ENCODE data around the gene TNFRSF4. TPM values are rescaled to one million over a fixed set of nuclear protein-coding genes. Genes with fewer than 3 reads are reported as not detected.
"Not testable (repeated sequence)": the region's sequence is repeated elsewhere in the genome, so short reads cannot be mapped to it uniquely, and the experiment has no call there.

The TNFRSF4 gene
- total RNA-seq, 2 donors from 2014 or later = 1.2 to 1.6 TPM

GRCh38 chr1:1196431-1197187 lies 17.3 kb downstream of the TNFRSF4 start:
- intact Hi-C loops (cut with DNase I) = no loop called here
- ATAC-seq (no peak), DNase-seq (no peak)

GRCh38 chr1:1195726-1196125 lies 18.2 kb downstream of the TNFRSF4 start:
- DNase-seq; ATAC-seq; intact Hi-C loops (cut with DNase I): not testable (repeated sequence)

GRCh38 chr1:1194723-1195122 lies 19.2 kb downstream of the TNFRSF4 start:
- intact Hi-C loops (cut with DNase I) = no loop called here
- ATAC-seq = no peak
- DNase-seq = no peak

GRCh38 chr1:1191734-1192133 lies 22.2 kb downstream of the TNFRSF4 start:
- intact Hi-C loops (cut with DNase I) = no loop called here
- ATAC-seq = no peak
- no peak for DNase-seq

- ATAC-seq (no peak), DNase-seq (no peak)
- intact Hi-C loops (cut with DNase I) = no loop called here
These were observed 24.8 kb downstream of the TNFRSF4 start for GRCh38 chr1:1189111-1189510.

- ATAC-seq (no peak), DNase-seq (no peak)
- intact Hi-C loops (cut with DNase I) = no loop called here
These were observed 26.0 kb downstream of the TNFRSF4 start for GRCh38 chr1:1187938-1188337.

GRCh38 chr1:1185101-1185765 lies 28.7 kb downstream of the TNFRSF4 start:
- DNase-seq (peak; percentile 21), ATAC-seq (no peak)
- intact Hi-C loops (cut with DNase I) = no loop called here

GRCh38 chr1:1183833-1184775 lies 29.8 kb downstream of the TNFRSF4 start:
- no peak for DNase-seq
- no peak for ATAC-seq
- intact Hi-C loops (cut with DNase I) = no loop called here

- ATAC-seq (peak in 1 of 2 donors; percentile 7), DNase-seq (peak; percentile 16)
- intact Hi-C loops (cut with DNase I) = no loop called here
These were observed 30.7 kb downstream of the TNFRSF4 start for GRCh38 chr1:1183221-1183747.

GRCh38 chr1:1182491-1183220 lies 31.3 kb downstream of the TNFRSF4 start:
- intact Hi-C loops (cut with DNase I) = no loop called here
- ATAC-seq (peak in 1 of 2 donors; percentile 24), DNase-seq (peak; percentile 27)

GRCh38 chr1:1181938-1182410 lies 32.0 kb downstream of the TNFRSF4 start:
- DNase-seq (peak; percentile 15), ATAC-seq (no peak)
- intact Hi-C loops (cut with DNase I) = no loop called here

GRCh38 chr1:1181129-1181937 lies 32.6 kb downstream of the TNFRSF4 start:
- intact Hi-C loops (cut with DNase I) = no loop called here
- ATAC-seq (no peak), DNase-seq (no peak)

- peak; percentile 20 for DNase-seq
- ATAC-seq = no peak
- intact Hi-C loops (cut with DNase I) = no loop called here
These were observed 33.7 kb downstream of the TNFRSF4 start for GRCh38 chr1:1179983-1180861.

GRCh38 chr1:1179346-1179982 lies 34.5 kb downstream of the TNFRSF4 start:
- ATAC-seq (no peak), DNase-seq (no peak)
- intact Hi-C loops (cut with DNase I) = no loop called here

GRCh38 chr1:1178794-1179331 lies 35.1 kb downstream of the TNFRSF4 start:
- DNase-seq (peak; percentile 17), ATAC-seq (no peak)
- intact Hi-C loops (cut with DNase I) = no loop called here

Measured in left cardiac atrium (tissue), 4 donors.